ENCODE results near the gene FOLR1. TPM values are rescaled to one million over a fixed set of nuclear protein-coding genes. Genes with fewer than 3 reads are reported as not detected.

The FOLR1 gene
- total RNA-seq, 6 experiments from 2014 or later: 0.20 to 0.48 (median 0.38) TPM; not detected in 2

DNA sequence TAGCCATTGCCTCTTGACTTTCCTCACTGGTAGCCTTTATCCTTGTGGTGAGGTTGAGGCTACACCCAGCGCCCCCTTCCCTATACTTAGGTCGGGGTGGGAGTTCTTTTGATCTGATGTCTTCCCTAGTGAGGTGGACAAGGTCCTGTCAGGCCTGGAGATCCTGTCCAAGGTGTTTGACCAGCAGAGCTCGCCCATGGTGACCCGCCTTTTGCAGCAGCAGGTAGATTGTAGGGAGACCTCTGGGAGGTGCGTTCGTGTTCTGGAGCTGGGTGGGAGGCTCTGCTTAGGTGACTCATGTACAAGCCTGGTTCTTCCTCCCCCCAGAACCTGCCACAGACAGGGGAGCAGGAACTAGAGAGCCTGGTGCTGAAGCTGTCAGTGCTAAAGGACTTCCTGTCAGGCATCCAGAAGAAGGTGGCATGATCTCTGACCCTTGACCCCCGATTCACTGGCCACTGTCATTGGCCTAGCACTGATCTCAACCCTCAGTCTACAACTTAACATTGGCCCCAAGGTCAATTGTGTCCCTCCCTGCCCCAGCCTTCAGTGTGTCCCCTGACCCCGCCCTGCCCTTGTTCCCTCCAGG lies 37.5 kb downstream of the FOLR1 start:
- peaks cover 35% of the 10 kb centered on the region for H3K36me3 Mint-ChIP-seq (ENCODE audit: low read depth)
- DNase-seq: no peak
- no peaks in the 10 kb centered on the region for H3K9me3 Mint-ChIP-seq
- H3K4me1 Mint-ChIP-seq (ENCODE audit: low read depth): peaks cover 14% of the 10 kb centered on the region; the same call in 1 of the 2 replicates
- TF ChIP-seq, protein P1, sequence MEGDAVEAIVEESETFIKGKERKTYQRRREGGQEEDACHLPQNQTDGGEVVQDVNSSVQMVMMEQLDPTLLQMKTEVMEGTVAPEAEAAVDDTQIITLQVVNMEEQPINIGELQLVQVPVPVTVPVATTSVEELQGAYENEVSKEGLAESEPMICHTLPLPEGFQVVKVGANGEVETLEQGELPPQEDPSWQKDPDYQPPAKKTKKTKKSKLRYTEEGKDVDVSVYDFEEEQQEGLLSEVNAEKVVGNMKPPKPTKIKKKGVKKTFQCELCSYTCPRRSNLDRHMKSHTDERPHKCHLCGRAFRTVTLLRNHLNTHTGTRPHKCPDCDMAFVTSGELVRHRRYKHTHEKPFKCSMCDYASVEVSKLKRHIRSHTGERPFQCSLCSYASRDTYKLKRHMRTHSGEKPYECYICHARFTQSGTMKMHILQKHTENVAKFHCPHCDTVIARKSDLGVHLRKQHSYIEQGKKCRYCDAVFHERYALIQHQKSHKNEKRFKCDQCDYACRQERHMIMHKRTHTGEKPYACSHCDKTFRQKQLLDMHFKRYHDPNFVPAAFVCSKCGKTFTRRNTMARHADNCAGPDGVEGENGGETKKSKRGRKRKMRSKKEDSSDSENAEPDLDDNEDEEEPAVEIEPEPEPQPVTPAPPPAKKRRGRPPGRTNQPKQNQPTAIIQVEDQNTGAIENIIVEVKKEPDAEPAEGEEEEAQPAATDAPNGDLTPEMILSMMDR (IDR thresholded peaks at IDR 0.05): no peak
- no peak overlapping the region for H3K4me3 Mint-ChIP-seq
- H3K27ac Mint-ChIP-seq: no peak overlapping the region
- no peaks in the 10 kb centered on the region for H3K27me3 Mint-ChIP-seq (ENCODE audit: insufficient read depth)

DNA sequence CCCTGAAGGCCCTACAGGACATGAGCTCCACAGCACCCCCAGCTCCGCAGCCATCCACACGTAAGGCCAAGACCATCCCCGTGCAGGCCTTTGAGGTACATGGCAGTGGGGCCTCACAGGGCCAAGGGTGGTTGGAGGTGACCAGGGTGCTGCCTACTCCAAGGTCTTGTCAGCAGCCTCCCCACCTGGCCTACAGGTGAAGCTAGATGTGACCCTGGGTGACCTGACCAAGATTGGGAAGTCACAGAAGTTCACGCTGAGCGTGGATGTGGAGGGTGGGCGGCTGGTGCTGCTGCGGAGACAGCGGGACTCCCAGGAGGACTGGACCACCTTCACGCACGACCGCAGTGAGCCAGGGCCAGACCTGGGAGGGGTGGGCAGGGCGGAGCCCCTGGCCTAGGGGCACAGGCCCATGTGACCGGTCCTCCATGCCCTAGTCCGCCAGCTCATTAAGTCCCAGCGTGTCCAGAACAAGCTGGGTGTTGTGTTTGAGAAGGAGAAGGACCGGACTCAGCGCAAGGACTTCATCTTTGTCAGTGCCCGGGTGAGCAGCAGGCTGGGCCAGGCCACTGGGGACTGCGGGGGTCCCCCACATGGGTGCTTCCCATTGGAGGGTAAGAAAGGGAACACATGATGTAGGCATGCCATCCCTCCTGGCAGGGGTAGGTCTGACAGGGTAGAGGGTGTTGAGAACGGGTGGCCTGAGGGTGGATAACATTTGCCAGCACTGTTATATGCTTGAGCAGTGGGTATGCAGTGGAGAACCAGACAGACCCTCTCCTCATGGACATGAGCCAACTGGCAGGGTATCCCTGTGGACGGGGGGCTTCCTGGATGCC lies 38.2 kb downstream of the FOLR1 start:
- H3K4me1 Mint-ChIP-seq (ENCODE audit: low read depth): peaks cover 13% of the 10 kb centered on the region; the same call in 1 of the 2 replicates
- TF ChIP-seq, protein P1 (IDR thresholded peaks at IDR 0.05): no peak
- H3K27me3 Mint-ChIP-seq (ENCODE audit: insufficient read depth): no peaks in the 10 kb centered on the region
- no peak for DNase-seq
- H3K4me3 Mint-ChIP-seq: no peak overlapping the region
- no peaks in the 10 kb centered on the region for H3K9me3 Mint-ChIP-seq
- H3K36me3 Mint-ChIP-seq (ENCODE audit: low read depth): peaks cover 36% of the 10 kb centered on the region
- H3K27ac Mint-ChIP-seq: no peak overlapping the region

DNA sequence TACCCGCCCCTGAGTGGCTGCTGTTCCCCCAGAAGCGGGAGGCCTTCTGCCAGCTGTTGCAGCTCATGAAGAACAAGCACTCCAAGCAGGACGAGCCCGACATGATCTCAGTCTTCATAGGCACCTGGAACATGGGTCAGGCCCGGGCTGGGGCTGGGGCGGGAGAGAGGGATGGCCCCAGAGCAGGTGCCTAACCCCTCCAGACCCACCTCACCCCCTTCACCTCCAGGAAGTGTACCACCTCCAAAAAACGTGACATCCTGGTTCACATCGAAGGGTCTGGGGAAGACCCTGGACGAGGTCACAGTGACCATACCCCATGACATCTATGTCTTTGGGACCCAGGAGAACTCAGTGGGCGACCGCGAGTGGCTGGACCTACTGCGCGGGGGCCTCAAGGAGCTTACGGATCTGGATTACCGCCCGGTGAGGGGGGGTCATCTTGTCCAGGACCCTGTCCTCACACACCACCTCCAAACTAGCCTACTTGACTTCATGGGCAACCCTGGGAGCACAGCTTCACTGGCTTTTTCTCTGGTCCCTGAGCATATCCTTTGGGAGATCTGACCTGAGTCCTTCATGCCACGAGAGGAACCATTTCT lies 38.9 kb downstream of the FOLR1 start:
- H3K27me3 Mint-ChIP-seq (ENCODE audit: insufficient read depth): no peaks in the 10 kb centered on the region
- H3K9me3 Mint-ChIP-seq: no peaks in the 10 kb centered on the region
- no peak overlapping the region for H3K4me3 Mint-ChIP-seq
- H3K36me3 Mint-ChIP-seq (ENCODE audit: low read depth): peaks cover 32% of the 10 kb centered on the region
- no peak for DNase-seq
- TF ChIP-seq, protein P1 (IDR thresholded peaks at IDR 0.05): no peak
- H3K4me1 Mint-ChIP-seq (ENCODE audit: low read depth): peaks cover 6% of the 10 kb centered on the region; the same call in 1 of the 2 replicates
- H3K27ac Mint-ChIP-seq: no peak overlapping the region

DNA sequence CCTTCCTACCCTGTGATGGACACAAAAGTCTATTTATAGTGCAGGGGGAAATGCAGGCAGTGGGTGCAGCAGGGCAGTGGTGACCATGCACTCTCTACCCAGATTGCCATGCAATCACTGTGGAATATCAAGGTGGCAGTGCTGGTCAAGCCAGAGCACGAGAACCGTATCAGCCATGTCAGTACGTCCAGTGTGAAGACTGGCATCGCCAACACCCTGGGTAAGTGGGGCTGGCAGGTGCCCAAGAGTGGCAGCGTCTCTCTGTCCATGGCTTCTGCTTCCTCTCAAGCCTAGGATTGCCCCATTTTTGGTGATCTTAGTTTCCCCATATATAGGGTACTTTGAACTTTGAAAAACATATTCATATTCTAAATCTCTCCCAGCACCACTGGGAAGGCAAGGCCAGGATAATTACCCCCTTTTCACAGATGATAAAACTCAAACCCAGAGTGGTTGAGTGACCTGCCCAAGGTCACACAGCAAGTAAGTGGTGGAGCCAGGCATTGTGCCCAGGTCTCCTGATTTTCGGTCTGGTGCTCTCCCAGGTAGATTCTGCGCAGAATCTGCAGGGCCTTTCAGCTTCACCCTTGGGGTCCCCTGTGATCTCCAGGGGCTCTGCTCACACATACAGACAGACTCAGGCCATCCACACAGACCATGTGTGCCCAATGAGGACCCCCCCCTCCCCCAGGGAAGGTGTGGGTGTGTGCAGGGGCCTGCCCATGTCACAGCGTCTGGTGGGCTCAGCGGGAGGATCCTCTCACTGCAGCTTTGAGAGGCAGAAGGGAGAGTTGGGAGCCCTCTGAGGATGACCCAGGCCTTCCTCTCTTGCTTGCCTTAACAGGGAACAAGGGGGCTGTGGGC lies 39.7 kb downstream of the FOLR1 start:
- Mint-ChIP-seq H3K27ac (no peak overlapping the region; the same call in 1 of the 2 replicates), H3K36me3 (ENCODE audit: low read depth) (peaks cover 32% of the 10 kb centered on the region), H3K9me3 (no peaks in the 10 kb centered on the region), H3K27me3 (ENCODE audit: insufficient read depth) (no peaks in the 10 kb centered on the region; the same call in 1 of the 2 replicates), H3K4me3 (no peak overlapping the region), H3K4me1 (ENCODE audit: low read depth) (no peaks in the 10 kb centered on the region; the same call in 1 of the 2 replicates)
- no peak for DNase-seq
- TF ChIP-seq, protein P1 (IDR thresholded peaks at IDR 0.05): no peak

All from HFFc6 (cell line).